Osteoblast (primary cell): Measurements from ENCODE around the gene KISS1R. TPM values are rescaled to one million over a fixed set of nuclear protein-coding genes. Genes with fewer than 3 reads are reported as not detected.
"Not testable (repeated sequence)": the region's sequence is repeated elsewhere in the genome, so short reads cannot be mapped to it uniquely, and the experiment has no call there.

Source experiments
- DNase-seq: peaks from one replicate; pipeline ENCODE4 v3.0.0; 2011; ENCODE audit warnings: low spot score, mixed read lengths; ENCODE audit not compliant: insufficient read length; ENCODE audit errors: missing footprints
- H2AFZ ChIP-seq: 2 replicates; pipeline ENCODE4 v1.6.0; 2011; ENCODE audit warnings: mild to moderate bottlenecking, low read length
- H3K27ac ChIP-seq: 2 replicates; pipeline ENCODE4 v1.5.1; 2011; ENCODE audit warnings: mild to moderate bottlenecking, low read depth, low read length, moderate library complexity
- H3K27me3 ChIP-seq: 2 replicates; pipeline ENCODE4 v1.6.0; 2012; ENCODE audit warnings: mild to moderate bottlenecking, control low read depth, inconsistent platforms, low read length, moderate library complexity; ENCODE audit not compliant: insufficient read depth
- H3K36me3 ChIP-seq: 2 replicates; pipeline ENCODE4 v1.5.1; 2011; ENCODE audit warnings: mild to moderate bottlenecking, low read length, control low read depth, moderate library complexity; ENCODE audit not compliant: insufficient read depth
- H3K4me1 ChIP-seq: 2 replicates; pipeline ENCODE4 v1.5.1; 2011; ENCODE audit warnings: mild to moderate bottlenecking, low read length, control low read depth, moderate library complexity; ENCODE audit not compliant: insufficient read depth
- H3K4me2 ChIP-seq: 2 replicates; pipeline ENCODE4 v1.6.0; 2011; ENCODE audit warnings: mild to moderate bottlenecking, low read length; ENCODE audit not compliant: insufficient read depth
- H3K4me3 ChIP-seq: fragments of 200-600 bp; sonication (generic); 3 replicates; pipeline ENCODE4 v1.5.1; 2012; ENCODE audit warnings: mild to moderate bottlenecking, low read length, inconsistent platforms; ENCODE audit not compliant: insufficient read depth
- H3K79me2 ChIP-seq: 2 replicates; pipeline ENCODE4 v1.6.0; 2012; ENCODE audit warnings: mild to moderate bottlenecking, low read length, control low read depth, inconsistent platforms; ENCODE audit not compliant: insufficient read depth
- H3K9me3 ChIP-seq: 2 replicates; pipeline ENCODE4 v1.5.1; 2011; ENCODE audit warnings: low read depth, low read length, control low read depth
- H4K20me1 ChIP-seq: 2 replicates; pipeline ENCODE4 v1.6.0; 2012; ENCODE audit warnings: mild to moderate bottlenecking, low read length, control low read depth; ENCODE audit not compliant: insufficient read depth
- CTCF ChIP-seq: IDR thresholded peaks from 2 replicates; pipeline ENCODE4 v1.5.1; 2011; ENCODE audit warnings: mild to moderate bottlenecking, low read depth, low read length, moderate library complexity; ENCODE audit errors: extremely low read depth
- total RNA-seq: library from RNA; depleted of rRNA; stranded (reverse); fragments of >200 nt; gene quantifications from 2 replicates; pipeline ENCODE4 v1.2.3, GENCODE V29; 2012

The KISS1R gene
- total RNA-seq, 1 donor: not detected

- peaks cover 3% of the 10 kb centered on the region for H4K20me1 ChIP-seq
- no peaks in the 10 kb centered on the region for H3K27me3 ChIP-seq
- H3K4me2 ChIP-seq: no peak overlapping the region
- H3K79me2 ChIP-seq: no peaks in the 10 kb centered on the region
- no peaks in the 10 kb centered on the region for H3K4me1 ChIP-seq
- peaks cover 6% of the 10 kb centered on the region for H3K36me3 ChIP-seq
- TF ChIP-seq CTCF: no peak
- H2AFZ ChIP-seq: no peak overlapping the region
- no peak overlapping the region for H3K4me3 ChIP-seq
- no peaks in the 10 kb centered on the region for H3K9me3 ChIP-seq
- H3K27ac ChIP-seq: no peak overlapping the region
- peak; percentile 87 for DNase-seq
These were observed 41.8 kb upstream of the KISS1R start for GRCh38 chr19:875265-875879.

GRCh38 chr19:876089-876488 is 41.0 kb upstream of the KISS1R start:
- Histone ChIP-seq H3K27me3 (no peaks in the 10 kb centered on the region), H3K79me2 (no peaks in the 10 kb centered on the region), H3K36me3 (peaks cover 9% of the 10 kb centered on the region), H3K4me1 (no peaks in the 10 kb centered on the region), H2AFZ (no peak overlapping the region), H3K4me3 (no peak overlapping the region), H3K9me3 (no peaks in the 10 kb centered on the region), H3K4me2 (no peak overlapping the region), H4K20me1 (peaks cover 3% of the 10 kb centered on the region), H3K27ac (no peak overlapping the region)
- TF ChIP-seq CTCF: no peak
- peak; percentile 81 for DNase-seq

GRCh38 chr19:876780-877314 is 40.3 kb upstream of the KISS1R start:
- no peak overlapping the region for H3K4me3 ChIP-seq
- H3K4me1 ChIP-seq: no peaks in the 10 kb centered on the region
- no peaks in the 10 kb centered on the region for H3K79me2 ChIP-seq
- no peak for TF ChIP-seq CTCF
- H2AFZ ChIP-seq: no peak overlapping the region
- peaks cover 17% of the 10 kb centered on the region for H3K36me3 ChIP-seq
- peaks cover 3% of the 10 kb centered on the region for H4K20me1 ChIP-seq
- H3K27me3 ChIP-seq: no peaks in the 10 kb centered on the region
- no peak overlapping the region for H3K27ac ChIP-seq
- DNase-seq: no peak
- H3K9me3 ChIP-seq: no peaks in the 10 kb centered on the region
- no peak overlapping the region for H3K4me2 ChIP-seq

DNA sequence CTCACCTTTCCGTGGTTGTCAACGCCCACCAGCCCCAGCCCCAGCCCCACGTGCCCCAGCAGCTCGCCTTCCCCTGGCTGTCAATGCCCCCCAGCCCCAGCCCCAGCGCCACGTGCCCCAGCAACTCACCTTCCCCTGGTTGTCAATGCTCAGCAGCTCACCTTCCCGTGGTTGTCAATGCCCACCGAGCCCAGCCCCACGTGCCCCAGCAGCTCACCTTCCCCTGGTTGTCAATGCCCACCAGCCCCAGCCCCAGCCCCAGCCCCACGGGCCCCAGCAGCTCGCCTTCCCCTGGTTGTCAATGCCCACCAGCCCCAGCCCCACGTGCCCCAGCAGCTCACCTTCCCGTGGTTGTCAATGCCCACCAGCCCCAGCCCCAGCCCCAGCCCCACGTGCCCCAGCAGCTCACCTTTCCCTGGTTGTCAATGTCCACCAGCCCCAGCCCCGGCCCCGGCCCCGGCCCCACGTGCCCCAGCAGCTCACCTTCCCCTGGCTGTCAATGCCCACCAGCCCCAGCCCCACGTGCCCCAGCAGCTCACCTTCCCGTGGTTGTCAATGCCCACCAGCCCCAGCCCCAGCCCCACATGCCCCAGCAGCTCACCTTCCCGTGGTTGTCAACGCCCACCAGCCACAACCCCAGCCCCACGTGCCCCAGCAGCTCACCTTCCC is 39.0 kb upstream of the KISS1R start:
- H2AFZ ChIP-seq, H4K20me1 ChIP-seq, H3K4me3 ChIP-seq, H3K79me2 ChIP-seq, H3K9me3 ChIP-seq, H3K4me2 ChIP-seq, H3K27me3 ChIP-seq, H3K4me1 ChIP-seq, H3K27ac ChIP-seq, DNase-seq: not testable (repeated sequence)
- H3K36me3 ChIP-seq: peaks cover 22% of the 10 kb centered on the region

GRCh38 chr19:878751-879561 is 38.2 kb upstream of the KISS1R start:
- DNase-seq, H3K79me2 ChIP-seq, H3K4me3 ChIP-seq, H3K9me3 ChIP-seq, H4K20me1 ChIP-seq, H3K4me2 ChIP-seq, H3K27me3 ChIP-seq, H2AFZ ChIP-seq, H3K27ac ChIP-seq, H3K4me1 ChIP-seq: not testable (repeated sequence)
- peaks cover 22% of the 10 kb centered on the region for H3K36me3 ChIP-seq
